Effector memory CD8-positive, alpha-beta T cell (primary cell): ENCODE results near the gene TAF8.

Experiments used
- ATAC-seq: fragments of 150-1000 bp; cut with Tn5 transposase; replicated peaks from 2 replicates; pipeline ENCODE4 v1.10.0; 2021; ENCODE audit warnings: mild to moderate bottlenecking, moderate library complexity
- DNase-seq, 3 experiments: peaks; one replicate each; pipeline ENCODE4 v3.0.0; 2021
- H3K27ac Mint-ChIP-seq, 2 donors: one replicate each; pipeline ENCODE4 v1.8.0; 2022; ENCODE audit warnings: mild to moderate bottlenecking in 2 of 2, mixed read lengths in 2 of 2, moderate library complexity in 2 of 2
- H3K27me3 Mint-ChIP-seq, 2 donors: one replicate each; pipeline ENCODE4 v1.8.0; 2022; ENCODE audit warnings: mixed read lengths in 2 of 2
- H3K36me3 Mint-ChIP-seq: one replicate; pipeline ENCODE4 v1.8.0; 2022; ENCODE audit warnings: mild to moderate bottlenecking, moderate library complexity, mixed read lengths; ENCODE audit not compliant: insufficient read depth
- H3K4me1 Mint-ChIP-seq, 2 donors: one replicate each; pipeline ENCODE4 v1.8.0; 2022; ENCODE audit warnings: low read depth in 2 of 2, mixed read lengths in 2 of 2
- H3K4me3 Mint-ChIP-seq, 2 donors: one replicate each; pipeline ENCODE4 v1.8.0; 2022; ENCODE audit warnings: mild to moderate bottlenecking in 2 of 2, mixed read lengths in 2 of 2, moderate library complexity in 2 of 2
- H3K9me3 Mint-ChIP-seq, 2 donors: one replicate each; pipeline ENCODE4 v1.8.0; 2022; ENCODE audit warnings: mixed read lengths in 2 of 2

TAF8 gene

GRCh38 chr6:42049116-42049809 is 1.1 kb upstream of the TAF8 start:
- Mint-ChIP-seq H3K4me3 (peak overlapping the region; percentile 89 to 94), H3K4me1 (peaks cover 53 to 59% of the 10 kb centered on the region in 2 donors), H3K36me3 (peaks cover 44% of the 10 kb centered on the region), H3K27me3 (no peaks in the 10 kb centered on the region), H3K27ac (peak overlapping the region; percentile 91 to 98), H3K9me3 (no peaks in the 10 kb centered on the region)
- no peak for ATAC-seq
- DNase-seq: no peak

GRCh38 chr6:42049948-42050296 is 402 bp upstream of the TAF8 start:
- ATAC-seq (no peak), DNase-seq (no peak)
- Mint-ChIP-seq H3K9me3 (no peaks in the 10 kb centered on the region), H3K4me1 (peaks cover 50 to 53% of the 10 kb centered on the region in 2 donors), H3K36me3 (peaks cover 47% of the 10 kb centered on the region), H3K27ac (peak overlapping the region; percentile 96 to 98), H3K4me3 (peak overlapping the region; percentile 89 to 94), H3K27me3 (no peaks in the 10 kb centered on the region)

GRCh38 chr6:42051268-42051653 is 937 bp downstream of the TAF8 start:
- Mint-ChIP-seq H3K4me3 (peak overlapping the region; percentile 89 to 94), H3K9me3 (no peaks in the 10 kb centered on the region), H3K27me3 (no peaks in the 10 kb centered on the region), H3K27ac (peak overlapping the region; percentile 96 to 98), H3K36me3 (peaks cover 50% of the 10 kb centered on the region), H3K4me1 (peaks cover 37 to 39% of the 10 kb centered on the region in 2 donors)
- ATAC-seq: no peak
- DNase-seq: no peak

GRCh38 chr6:42053601-42054000 is 3.3 kb downstream of the TAF8 start:
- Mint-ChIP-seq H3K27ac (peak overlapping the region in 1 of 2 donors; percentile 65), H3K27me3 (no peaks in the 10 kb centered on the region), H3K4me3 (no peak overlapping the region), H3K9me3 (no peaks in the 10 kb centered on the region), H3K4me1 (peaks cover 22 to 26% of the 10 kb centered on the region in 2 donors), H3K36me3 (peaks cover 67% of the 10 kb centered on the region)
- ATAC-seq (no peak), DNase-seq (no peak)

GRCh38 chr6:42059743-42060142 is 9.4 kb downstream of the TAF8 start:
- Mint-ChIP-seq H3K4me1 (no peaks in the 10 kb centered on the region), H3K36me3 (peaks cover 93% of the 10 kb centered on the region), H3K9me3 (no peaks in the 10 kb centered on the region), H3K27me3 (no peaks in the 10 kb centered on the region), H3K4me3 (no peak overlapping the region), H3K27ac (no peak overlapping the region)
- no peak for DNase-seq
- ATAC-seq: no peak

GRCh38 chr6:42066156-42066675 is 15.9 kb downstream of the TAF8 start:
- Mint-ChIP-seq H3K9me3 (no peaks in the 10 kb centered on the region), H3K27ac (no peak overlapping the region), H3K27me3 (no peaks in the 10 kb centered on the region), H3K36me3 (peaks cover 43% of the 10 kb centered on the region), H3K4me3 (no peak overlapping the region), H3K4me1 (no peaks in the 10 kb centered on the region)
- ATAC-seq: no peak
- no peak for DNase-seq

GRCh38 chr6:42068173-42068572 is 17.8 kb downstream of the TAF8 start:
- H3K9me3 Mint-ChIP-seq: no peaks in the 10 kb centered on the region
- peaks cover 39% of the 10 kb centered on the region for H3K36me3 Mint-ChIP-seq
- no peak overlapping the region for H3K4me3 Mint-ChIP-seq
- H3K27me3 Mint-ChIP-seq: no peaks in the 10 kb centered on the region
- no peaks in the 10 kb centered on the region for H3K4me1 Mint-ChIP-seq
- H3K27ac Mint-ChIP-seq: no peak overlapping the region
- DNase-seq (no peak), ATAC-seq (no peak)

- H3K4me3 Mint-ChIP-seq: no peak overlapping the region
- H3K36me3 Mint-ChIP-seq: peaks cover 33% of the 10 kb centered on the region
- DNase-seq: no peak
- no peak overlapping the region for H3K27ac Mint-ChIP-seq
- H3K4me1 Mint-ChIP-seq: no peaks in the 10 kb centered on the region
- ATAC-seq: no peak
- H3K27me3 Mint-ChIP-seq: no peaks in the 10 kb centered on the region
- no peaks in the 10 kb centered on the region for H3K9me3 Mint-ChIP-seq
These were observed 18.7 kb downstream of the TAF8 start for GRCh38 chr6:42068872-42069522.

GRCh38 chr6:42071881-42072583 is 21.7 kb downstream of the TAF8 start:
- H3K9me3 Mint-ChIP-seq: no peaks in the 10 kb centered on the region
- no peaks in the 10 kb centered on the region for H3K27me3 Mint-ChIP-seq
- no peak overlapping the region for H3K27ac Mint-ChIP-seq
- H3K36me3 Mint-ChIP-seq: peaks cover 33% of the 10 kb centered on the region
- no peaks in the 10 kb centered on the region for H3K4me1 Mint-ChIP-seq
- DNase-seq (no peak), ATAC-seq (no peak)
- no peak overlapping the region for H3K4me3 Mint-ChIP-seq

- Mint-ChIP-seq H3K36me3 (peaks cover 45% of the 10 kb centered on the region), H3K4me3 (no peak overlapping the region)
- ATAC-seq: no peak
These were observed 23.0 kb downstream of the TAF8 start for GRCh38 chr6:42073287-42073686.

GRCh38 chr6:42075159-42075838 is 25.0 kb downstream of the TAF8 start:
- Mint-ChIP-seq H3K4me3 (no peak overlapping the region), H3K9me3 (no peaks in the 10 kb centered on the region), H3K4me1 (no peaks in the 10 kb centered on the region), H3K27ac (peak overlapping the region in 1 of 2 donors; percentile 68), H3K27me3 (no peaks in the 10 kb centered on the region), H3K36me3 (peaks cover 54% of the 10 kb centered on the region)
- no peak for ATAC-seq
- peak; percentile 13 to 34 (median 19) for DNase-seq

More at GRCh38 chr6:42073287-42073686, 23.0 kb downstream of the TAF8 start:
- H3K27me3 Mint-ChIP-seq: no peaks in the 10 kb centered on the region
- H3K27ac Mint-ChIP-seq: no peak overlapping the region
- no peaks in the 10 kb centered on the region for H3K9me3 Mint-ChIP-seq
- no peaks in the 10 kb centered on the region for H3K4me1 Mint-ChIP-seq
- no peak for DNase-seq

- Mint-ChIP-seq H3K36me3 (peaks cover 52% of the 10 kb centered on the region), H3K27ac (no peak overlapping the region), H3K27me3 (no peaks in the 10 kb centered on the region), H3K9me3 (no peaks in the 10 kb centered on the region), H3K4me3 (no peak overlapping the region), H3K4me1 (no peaks in the 10 kb centered on the region)
- no peak for ATAC-seq
- no peak for DNase-seq
These were observed 28.1 kb downstream of the TAF8 start for GRCh38 chr6:42078386-42078785.

GRCh38 chr6:42079941-42080464 is 29.7 kb downstream of the TAF8 start:
- no peaks in the 10 kb centered on the region for H3K9me3 Mint-ChIP-seq
- DNase-seq (no peak), ATAC-seq (no peak)
- H3K36me3 Mint-ChIP-seq: peaks cover 43% of the 10 kb centered on the region
- H3K4me1 Mint-ChIP-seq: no peaks in the 10 kb centered on the region
- H3K27me3 Mint-ChIP-seq: no peaks in the 10 kb centered on the region
- no peak overlapping the region for H3K4me3 Mint-ChIP-seq
- H3K27ac Mint-ChIP-seq: peak overlapping the region in 1 of 2 donors; percentile 66
